CD14-positive monocyte (primary cell): ENCODE data around the gene THOC5. TPM values are rescaled to one million over a fixed set of nuclear protein-coding genes. Genes with fewer than 3 reads are reported as not detected.
"Not testable (repeated sequence)": the region's sequence is repeated elsewhere in the genome, so short reads cannot be mapped to it uniquely, and the experiment has no call there.

Experiments used
- DNase-seq, 3 donors: peaks; one replicate each; pipeline ENCODE4 v3.0.0-alpha.2; 2011 to 2022
- H2AFZ ChIP-seq: 2 replicates; pipeline ENCODE4 v1.6.0; 2012; ENCODE audit warnings: mild to moderate bottlenecking, low read depth, low read length, inconsistent platforms; ENCODE audit not compliant: insufficient read depth, poor library complexity, severe bottlenecking
- H3K27ac ChIP-seq, 2 donors: 1 replicate in 1 of 2; 2 replicates in 1 of 2; pipeline ENCODE4 v1.5.1; 2012 to 2013; ENCODE audit warnings: low read length in 2 of 2, control low read depth in 1 of 2, inconsistent platforms in 1 of 2, low read depth in 1 of 2, mild to moderate bottlenecking in 1 of 2
- H3K27me3 ChIP-seq, 2 donors: one replicate each; pipeline versions ENCODE4 v1.6.0 to v1.6.1; 2011 to 2013; ENCODE audit warnings: low read length in 2 of 2; ENCODE audit not compliant: control insufficient read depth in 2 of 2, insufficient read depth in 2 of 2
- H3K36me3 ChIP-seq, 2 donors: replicated peaks in 1 of 2; 1 replicate in 1 of 2; 2 replicates in 1 of 2; pipeline versions ENCODE4 v1.5.1 to v1.6.1; 2012 to 2013; ENCODE audit warnings: low read length in 2 of 2, control low read depth in 1 of 2, inconsistent platforms in 1 of 2, mild to moderate bottlenecking in 1 of 2; ENCODE audit not compliant: insufficient read depth in 2 of 2, control insufficient read depth in 1 of 2
- H3K4me1 ChIP-seq, 2 donors: 1 replicate in 1 of 2; 2 replicates in 1 of 2; pipeline versions ENCODE4 v1.5.1 to v1.6.1; 2012 to 2013; ENCODE audit warnings: low read length in 2 of 2, control low read depth in 1 of 2, inconsistent platforms in 1 of 2, mild to moderate bottlenecking in 1 of 2, moderate library complexity in 1 of 2; ENCODE audit not compliant: insufficient read depth in 2 of 2, control insufficient read depth in 1 of 2
- H3K4me2 ChIP-seq: replicated peaks from 2 replicates; pipeline ENCODE3; 2012; ENCODE audit warnings: low read length, moderate library complexity, mild to moderate bottlenecking; ENCODE audit not compliant: poor library complexity, severe bottlenecking; ENCODE audit errors: extremely low read depth
- H3K4me3 ChIP-seq, 3 experiments: fragments of 200-600 bp in 1 of 3; sonication (generic) in 1 of 3; replicated peaks in 1 of 3; 1 replicate in 2 of 3; 2 replicates in 1 of 3; pipeline ENCODE4 v1.5.1; 2011 to 2013; ENCODE audit warnings: low read length in 3 of 3, mild to moderate bottlenecking in 3 of 3, control low read depth in 2 of 3, low read depth in 2 of 3, inconsistent platforms in 1 of 3, moderate library complexity in 1 of 3
- H3K79me2 ChIP-seq: 2 replicates; pipeline ENCODE4 v1.6.0; 2012; ENCODE audit warnings: mild to moderate bottlenecking, control low read depth, inconsistent platforms, low read length, moderate library complexity; ENCODE audit not compliant: insufficient read depth
- H3K9ac ChIP-seq: 2 replicates; pipeline ENCODE4 v1.6.0; 2017; ENCODE audit warnings: low read length, mild to moderate bottlenecking; ENCODE audit not compliant: insufficient read depth, poor library complexity, severe bottlenecking
- H3K9me3 ChIP-seq, 2 donors: replicated peaks in 1 of 2; 1 replicate in 1 of 2; 2 replicates in 1 of 2; pipeline versions ENCODE4 v1.5.1 to v1.6.1; 2012 to 2013; ENCODE audit warnings: low read length in 2 of 2, control low read depth in 1 of 2; ENCODE audit not compliant: control insufficient read depth in 1 of 2, insufficient read depth in 1 of 2
- H4K20me1 ChIP-seq: 2 replicates; pipeline ENCODE4 v1.6.0; 2012; ENCODE audit warnings: mild to moderate bottlenecking, low read length, control low read depth, moderate library complexity; ENCODE audit not compliant: insufficient read depth
- H3K27ac Mint-ChIP-seq, 7 donors: one replicate each; pipeline ENCODE4 v1.8.0; 2020; ENCODE audit warnings: mild to moderate bottlenecking in 7 of 7, mixed read lengths in 7 of 7, moderate library complexity in 6 of 7, inconsistent platforms in 2 of 7
- H3K27me3 Mint-ChIP-seq, 3 donors: one replicate each; pipeline ENCODE4 v1.8.0; 2021 to 2022; ENCODE audit warnings: low read depth in 3 of 3, mild to moderate bottlenecking in 3 of 3, mixed read lengths in 3 of 3, moderate library complexity in 3 of 3, inconsistent platforms in 1 of 3
- H3K36me3 Mint-ChIP-seq, 2 donors: one replicate each; pipeline ENCODE4 v1.8.0; 2020; ENCODE audit warnings: mixed read lengths in 2 of 2, inconsistent platforms in 1 of 2, mild to moderate bottlenecking in 1 of 2
- H3K4me1 Mint-ChIP-seq: one replicate; pipeline ENCODE4 v1.8.0; 2020; ENCODE audit warnings: mild to moderate bottlenecking, mixed read lengths
- H3K4me3 Mint-ChIP-seq, 2 donors: one replicate each; pipeline ENCODE4 v1.8.0; 2020; ENCODE audit warnings: mild to moderate bottlenecking in 2 of 2, mixed read lengths in 2 of 2, moderate library complexity in 1 of 2
- H3K9me3 Mint-ChIP-seq, 7 donors: one replicate each; pipeline ENCODE4 v1.8.0; 2020 to 2022; ENCODE audit warnings: mixed read lengths in 7 of 7, mild to moderate bottlenecking in 6 of 7, moderate library complexity in 6 of 7, inconsistent platforms in 2 of 7
- CTCF ChIP-seq: fragments of 200-600 bp; IDR thresholded peaks from one replicate; pipeline ENCODE4 v1.8.0; 2022; ENCODE audit warnings: antibody characterized with exemption, mild to moderate bottlenecking
- WGBS: methylation state at CpG from one replicate; pipeline ENCODE4 v1.1.5; 2013; ENCODE audit warnings: missing lambda C conversion rate; ENCODE audit not compliant: insufficient coverage; 5-methylcytosine and 5-hydroxymethylcytosine counted together
- intact Hi-C, 2 donors: fragments of 100-400 bp; cut with micrococcal nuclease; formaldehyde crosslinking; loops; one replicate each; pipeline versions ENCODE4 v1.15.0 to v1.15.1; 2023
- polyA plus RNA-seq, 3 donors: library from polyadenylated mRNA; depleted of rRNA in 1 of 3; unstranded in 2 of 3; stranded (reverse) in 1 of 3; fragments of 300-500 nt in 2 of 3; fragments of >200 nt in 1 of 3; fragmentation: Illumina TruSeq in 2 of 3; gene quantifications; 1 replicate in 2 of 3; 2 replicates in 1 of 3; pipeline ENCODE4 v1.2.3, GENCODE V29; 2012 to 2021

THOC5 gene
- polyA plus RNA-seq, 3 donors: 19.6 to 29.9 (median 28.2) TPM

GRCh38 chr22:29550005-29550404 is 3.6 kb downstream of the THOC5 start:
- no peaks in the 10 kb centered on the region for H3K9me3 ChIP-seq
- peaks cover 22 to 43% of the 10 kb centered on the region in 2 donors for H3K36me3 ChIP-seq
- WGBS: 90% methylated on average over 4 of the region's 4 CpGs
- no peak overlapping the region for H3K9ac ChIP-seq
- Mint-ChIP-seq H3K4me1 (peaks cover 19% of the 10 kb centered on the region), H3K27ac (no peak overlapping the region), H3K4me3 (no peak overlapping the region), H3K27me3 (peaks cover 0 to 3% (median 1%) of the 10 kb centered on the region in 3 donors), H3K9me3 (peaks cover 0 to 5% (median 0%) of the 10 kb centered on the region in 7 donors), H3K36me3 (peaks cover 37 to 41% of the 10 kb centered on the region in 2 donors)
- no peaks in the 10 kb centered on the region for H3K27me3 ChIP-seq
- H3K79me2 ChIP-seq: peaks cover 13% of the 10 kb centered on the region
- no peaks in the 10 kb centered on the region for H4K20me1 ChIP-seq
- no peak overlapping the region for H3K27ac ChIP-seq
- H3K4me3 ChIP-seq: no peak overlapping the region
- peaks cover 9 to 13% of the 10 kb centered on the region in 2 donors for H3K4me1 ChIP-seq
- intact Hi-C loops: no loop called here
- DNase-seq: no peak
- no peak overlapping the region for H3K4me2 ChIP-seq
- H2AFZ ChIP-seq: no peak overlapping the region
- TF ChIP-seq CTCF: no peak

- H3K9me3 ChIP-seq, DNase-seq, H3K27ac ChIP-seq, H3K27me3 ChIP-seq, H3K4me3 ChIP-seq, H3K4me2 ChIP-seq, H3K9me3 Mint-ChIP-seq, H3K4me3 Mint-ChIP-seq, H3K27me3 Mint-ChIP-seq, H3K9ac ChIP-seq, H3K79me2 ChIP-seq, intact Hi-C loops, H4K20me1 ChIP-seq, H2AFZ ChIP-seq: not testable (repeated sequence)
- H3K36me3 ChIP-seq: peaks cover 51 to 77% of the 10 kb centered on the region in 2 donors
- 63% methylated on average over 5 of the region's 8 CpGs for WGBS
- peak overlapping the region in 2 of 7 donors; percentile 16 to 31 for H3K27ac Mint-ChIP-seq
- peaks cover 9 to 10% of the 10 kb centered on the region in 2 donors for H3K4me1 ChIP-seq
- H3K4me1 Mint-ChIP-seq: peaks cover 14% of the 10 kb centered on the region
- H3K36me3 Mint-ChIP-seq: peaks cover 56 to 71% of the 10 kb centered on the region in 2 donors
These were observed 8.5 kb downstream of the THOC5 start for GRCh38 chr22:29545045-29545444.
